ENCODE results near the gene ACAA2. TPM values are rescaled to one million over a fixed set of nuclear protein-coding genes. Genes with fewer than 3 reads are reported as not detected.

ACAA2 gene
- total and polyA plus RNA-seq, 2 of the 8 experiments (the other 6 are each of a cell fraction or from before 2014, with no cell fraction given) = 63.4 to 151 TPM

DNA sequence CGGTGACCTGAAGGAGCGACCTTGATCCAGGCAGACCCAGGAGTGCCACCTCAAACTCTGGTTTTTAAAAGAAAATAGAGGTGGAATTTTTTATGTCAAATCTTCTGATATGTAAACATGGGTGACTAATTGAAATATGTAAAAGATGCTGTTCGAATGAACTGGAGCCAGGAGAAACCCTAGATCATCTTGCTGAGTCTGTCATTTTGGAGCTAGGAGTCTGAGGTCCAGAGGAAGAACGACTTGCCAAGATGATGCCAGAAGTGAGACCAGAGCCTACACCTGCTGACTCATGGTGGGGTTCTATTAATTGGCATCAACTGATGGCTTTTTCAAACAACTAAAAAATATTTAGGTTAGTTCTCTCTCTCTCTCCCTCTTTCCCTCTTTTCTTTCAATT lies 74.1 kb downstream of the ACAA2 start:
- Histone ChIP-seq H3K9me3 (ENCODE audit: insufficient read depth in 2 of 2, low read depth in 1 of 2, low read length in 1 of 2) (no peaks in the 10 kb centered on the region), H3K27me3 (replicated peaks in 1 of 4; ENCODE audit: control insufficient read depth in 3 of 4, extremely low read depth in 1 of 4, insufficient read depth in 3 of 4, low read length in 3 of 4) (no peaks in the 10 kb centered on the region; a peak in 1 of 7 replicates), H2AK5ac (ENCODE audit: low read depth, low read length) (no peak overlapping the region), H2AFZ (ENCODE audit: low read length) (no peak overlapping the region), H4K8ac (ENCODE audit: extremely low read depth, insufficient read depth, low read length) (no peak overlapping the region), H2BK20ac (ENCODE audit: low read length) (no peak overlapping the region), H2BK120ac (replicated peaks; ENCODE audit: low read depth, low read length) (no peak overlapping the region), H3K14ac (ENCODE audit: insufficient read length) (no peak overlapping the region), H4K5ac (ENCODE audit: insufficient read length, low read depth, low read length) (no peak overlapping the region), H3K18ac (ENCODE audit: extremely low read depth, low read length) (no peak overlapping the region), H2BK15ac (ENCODE audit: low read length) (no peak overlapping the region), H3K56ac (replicated peaks; ENCODE audit: insufficient read length, low read depth, low read length) (no peak overlapping the region), H3K23ac (ENCODE audit: insufficient read length) (no peak overlapping the region), H3K4me1 (replicated peaks in 1 of 4; ENCODE audit: control insufficient read depth in 3 of 4, insufficient read depth in 4 of 4, low read length in 3 of 4) (no peaks in the 10 kb centered on the region), H3K9ac (replicated peaks in 1 of 4; ENCODE audit: extremely low read depth in 1 of 4, low read depth in 3 of 4, low read length in 3 of 4) (no peak overlapping the region), H3K27ac (ENCODE audit: low read depth, low read length) (no peak overlapping the region), H3K4me2 (ENCODE audit: insufficient read depth in 1 of 2, low read depth in 2 of 2, low read length in 2 of 2) (no peak overlapping the region), H3K4ac (replicated peaks; ENCODE audit: insufficient read length, low read depth, low read length) (no peak overlapping the region), H3K79me2 (ENCODE audit: control insufficient read depth in 1 of 2, insufficient read depth in 2 of 2, low read length in 2 of 2) (no peaks in the 10 kb centered on the region), H4K91ac (replicated peaks; ENCODE audit: insufficient read length, low read length) (no peak overlapping the region), H3K79me1 (ENCODE audit: low read depth, low read length) (no peaks in the 10 kb centered on the region), H3K36me3 (ENCODE audit: control insufficient read depth in 2 of 4, insufficient read depth in 4 of 4, low read length in 3 of 4) (no peaks in the 10 kb centered on the region), H4K20me1 (replicated peaks in 1 of 2; ENCODE audit: control insufficient read depth in 1 of 2, insufficient read depth in 2 of 2, low read length in 2 of 2) (no peaks in the 10 kb centered on the region), H2BK5ac (ENCODE audit: low read depth, low read length) (no peak overlapping the region), H3K4me3 (ENCODE audit: extremely low read depth in 1 of 4, insufficient read depth in 2 of 4, low read depth in 3 of 4, low read length in 4 of 4) (no peak overlapping the region), H2BK12ac (ENCODE audit: low read depth, low read length) (no peak overlapping the region), H3K23me2 (ENCODE audit: low read depth, low read length) (no peaks in the 10 kb centered on the region)
- TF ChIP-seq, protein P1, sequence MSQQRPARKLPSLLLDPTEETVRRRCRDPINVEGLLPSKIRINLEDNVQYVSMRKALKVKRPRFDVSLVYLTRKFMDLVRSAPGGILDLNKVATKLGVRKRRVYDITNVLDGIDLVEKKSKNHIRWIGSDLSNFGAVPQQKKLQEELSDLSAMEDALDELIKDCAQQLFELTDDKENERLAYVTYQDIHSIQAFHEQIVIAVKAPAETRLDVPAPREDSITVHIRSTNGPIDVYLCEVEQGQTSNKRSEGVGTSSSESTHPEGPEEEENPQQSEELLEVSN (IDR thresholded peaks at IDR 0.05) = no peak
- TF ChIP-seq ASH2L (IDR thresholded peaks at IDR 0.05; ENCODE audit: low read length) (no peak), FOSL1 (IDR thresholded peaks at IDR 0.05; ENCODE audit: insufficient read depth, low read depth, low read length) (no peak), SP4 (IDR thresholded peaks at IDR 0.05; ENCODE audit: low read length) (no peak), RFX5 (IDR thresholded peaks at IDR 0.05; ENCODE audit: borderline replicate concordance, low read depth, low read length) (no peak), EP300 (IDR thresholded peaks at IDR 0.05; ENCODE audit: borderline replicate concordance in 1 of 2, low read depth in 2 of 2, low read length in 2 of 2) (no peak), NRF1 (IDR thresholded peaks at IDR 0.05; ENCODE audit: low read depth, low read length) (no peak), CBX5 (IDR thresholded peaks at IDR 0.05; ENCODE audit: low read depth, low read length) (no peak), RNF2 (IDR thresholded peaks at IDR 0.05; ENCODE audit: borderline replicate concordance, low read depth, low read length, missing control alignments, poor library complexity, severe bottlenecking) (no peak), MAFK (IDR thresholded peaks at IDR 0.05; ENCODE audit: low read depth, low read length) (no peak), PHF8 (conservative IDR thresholded peaks at IDR 0.05; ENCODE audit: low read depth, low read length) (no peak)
- WGBS, 2 experiments (ENCODE audit: extremely low coverage in 1 of 2, insufficient coverage in 1 of 2, insufficient read length in 1 of 2, insufficient replicate concordance in 2 of 2, low coverage in 1 of 2, low lambda C conversion rate in 2 of 2, missing lambda C conversion rate in 1 of 2) = 87% methylated on average over 4 of the region's 4 CpGs; no CpG with 5 or more reads in 1 of the 2 experiments
- ChIA-PET POLR2A (ENCODE audit: partially characterized antibody) (no interaction called here), CTCF (ENCODE audit: partially characterized antibody) (interaction anchor here (0.6 to 2.8 kb wide), 5 partner anchors 10 to 283 kb away, joined by 3 to 10 read pairs (median 4); no protein-coding TSS in a partner anchor)
- DNase-seq (ENCODE audit: low read depth in 1 of 2, low spot score in 2 of 2) = no peak
- FAIRE-seq = no peak
